HG02973 (cell line): ENCODE results near the gene DLST.

ENCODE experiments used
- ATAC-seq: cut with Tn5 transposase; IDR thresholded peaks from one replicate; pipeline ENCODE4 v1.9.1; 2021; ENCODE audit warnings: moderate library complexity; ENCODE audit not compliant: unreplicated experiment

The DLST gene

DNA sequence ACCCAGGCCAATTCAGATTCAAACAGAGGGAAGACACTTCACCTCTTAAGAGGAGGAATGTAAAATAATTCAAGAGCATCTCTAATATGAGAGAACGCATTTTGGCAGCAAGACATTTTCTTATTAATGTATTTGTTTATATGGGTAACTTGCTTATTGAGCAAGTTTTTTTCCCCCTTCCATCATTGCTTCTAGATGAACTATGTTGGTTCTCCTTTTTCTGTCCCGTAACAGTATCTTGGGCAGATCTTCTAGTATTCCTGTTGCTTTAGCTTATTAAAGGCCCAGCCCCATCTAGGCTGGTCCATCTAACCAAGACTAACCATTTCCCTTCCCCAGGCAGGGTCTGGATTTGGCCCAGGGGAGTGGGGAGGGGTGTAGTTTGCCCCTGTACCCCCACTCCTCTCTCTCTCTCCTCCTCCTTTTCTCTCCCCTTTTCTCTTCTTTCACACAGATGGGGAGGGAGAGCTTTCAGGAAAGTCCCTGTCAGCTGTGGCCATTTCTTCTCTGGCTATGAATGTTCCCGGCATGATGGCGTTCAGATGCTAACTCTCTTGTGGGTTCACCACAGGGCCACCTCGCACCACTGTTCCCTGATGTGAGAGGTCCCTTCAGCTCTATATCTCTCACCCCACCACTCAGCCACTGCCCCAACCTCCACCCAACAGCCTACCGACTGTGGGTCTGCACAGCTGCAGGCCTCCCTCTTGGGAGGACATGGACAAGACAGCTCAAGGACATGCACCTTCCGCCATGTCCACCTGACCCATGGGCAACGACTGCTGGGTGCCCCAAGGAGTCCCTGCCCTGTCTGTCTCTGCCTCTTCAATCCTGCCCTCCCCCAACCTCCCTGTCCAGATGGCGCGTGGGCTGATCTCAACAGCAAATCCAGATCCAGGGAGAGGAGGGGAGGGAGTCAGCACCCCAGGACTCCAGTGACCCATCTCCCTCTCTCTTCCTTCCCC is 57.1 kb downstream of the DLST start:
- ATAC-seq, result no peak

DNA sequence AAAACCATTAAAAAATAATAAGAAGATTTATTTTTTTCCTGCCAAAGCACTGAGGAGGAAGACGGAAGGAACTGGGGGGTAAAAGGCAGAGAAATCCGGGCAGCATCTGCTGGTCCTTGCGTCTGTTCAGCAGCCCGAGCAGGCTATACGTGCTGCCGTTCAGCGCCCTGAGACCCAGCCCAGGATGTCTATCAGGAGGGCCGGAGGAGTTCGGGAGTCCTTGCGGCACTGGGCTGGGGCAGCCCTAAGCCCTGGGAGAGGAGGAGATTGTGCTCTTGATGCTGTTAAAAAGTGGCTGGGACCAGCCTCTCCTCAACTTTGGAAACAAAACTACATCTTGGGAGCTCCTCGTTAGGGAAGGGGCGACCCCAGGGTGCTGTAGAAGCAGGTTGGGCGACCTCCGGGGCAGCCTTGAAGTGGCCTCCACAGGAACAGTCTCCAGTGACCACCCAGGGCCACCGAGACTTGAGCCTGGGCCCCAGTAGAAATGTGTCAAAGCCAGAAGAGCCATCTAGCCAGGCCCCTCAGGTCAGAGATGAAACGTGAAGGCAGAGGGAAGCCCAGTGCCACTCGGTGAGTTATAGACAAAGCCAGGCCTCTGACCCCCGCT is 59.3 kb downstream of the DLST start:
- ATAC-seq, result no peak

DNA sequence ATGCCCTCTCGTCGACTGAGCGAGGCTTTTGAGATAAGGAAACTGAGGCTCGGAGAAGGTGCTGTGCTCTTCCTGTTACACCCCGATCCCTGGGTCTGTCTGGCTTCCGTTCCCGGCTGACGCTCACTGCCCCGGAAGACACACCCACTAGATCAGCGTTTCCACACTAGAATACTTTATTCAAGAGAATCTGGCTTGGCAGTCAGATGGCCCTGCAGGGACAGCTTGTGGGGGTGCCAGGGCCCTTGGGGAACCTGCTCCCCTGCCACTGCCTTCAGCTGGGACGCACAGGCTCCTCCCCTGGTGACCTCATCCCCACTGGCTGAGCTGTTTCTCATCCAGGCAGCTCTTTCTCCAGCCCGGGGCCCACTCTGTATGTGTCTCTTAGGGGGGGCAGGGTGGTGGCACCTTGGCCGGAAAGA is 60.0 kb downstream of the DLST start:
- no peak for ATAC-seq

DNA sequence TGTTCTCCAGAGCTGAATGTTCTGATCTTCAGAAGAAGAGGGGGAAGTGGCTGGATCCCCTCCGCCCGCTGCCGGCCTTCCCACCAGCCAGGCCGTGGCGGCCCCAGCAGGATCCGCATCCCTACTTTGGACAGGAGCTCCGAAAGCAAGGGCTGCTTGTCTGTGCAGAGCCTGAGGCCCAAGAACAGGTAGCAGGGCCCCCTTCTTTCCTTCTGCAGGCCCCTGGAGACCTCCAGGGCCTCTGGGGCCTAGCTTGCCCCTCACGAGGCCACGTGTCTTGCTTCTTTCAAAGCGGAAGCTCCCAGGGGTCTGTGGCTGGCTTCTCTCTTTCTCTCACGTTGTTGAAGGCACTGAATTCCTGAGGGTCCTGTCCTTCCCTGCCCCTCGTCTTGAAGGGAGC is 60.5 kb downstream of the DLST start:
- ATAC-seq, result no peak

DNA sequence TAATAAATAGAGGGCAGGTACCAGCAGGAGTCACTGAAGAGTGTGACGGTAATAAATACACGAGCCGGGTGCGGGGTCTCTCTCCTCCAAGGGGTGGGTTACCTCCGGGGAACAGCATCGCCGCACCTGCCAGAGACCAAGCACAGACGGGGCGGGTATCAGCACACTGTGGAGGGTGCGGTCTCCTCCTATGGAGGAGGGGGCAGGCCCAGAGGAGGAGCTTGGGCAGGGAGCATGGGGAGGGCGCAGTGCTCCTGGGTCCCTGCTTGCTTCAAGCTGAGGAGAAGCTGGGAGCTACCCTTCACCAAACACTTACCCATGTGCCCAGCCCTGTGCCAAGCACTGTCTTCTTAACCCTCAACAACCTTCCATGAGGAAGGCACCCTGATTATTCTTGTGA is 60.9 kb downstream of the DLST start:
- ATAC-seq, result no peak

- no peak for ATAC-seq
These were observed 63.6 kb downstream of the DLST start for GRCh38 chr14:74945261-74945851.

DNA sequence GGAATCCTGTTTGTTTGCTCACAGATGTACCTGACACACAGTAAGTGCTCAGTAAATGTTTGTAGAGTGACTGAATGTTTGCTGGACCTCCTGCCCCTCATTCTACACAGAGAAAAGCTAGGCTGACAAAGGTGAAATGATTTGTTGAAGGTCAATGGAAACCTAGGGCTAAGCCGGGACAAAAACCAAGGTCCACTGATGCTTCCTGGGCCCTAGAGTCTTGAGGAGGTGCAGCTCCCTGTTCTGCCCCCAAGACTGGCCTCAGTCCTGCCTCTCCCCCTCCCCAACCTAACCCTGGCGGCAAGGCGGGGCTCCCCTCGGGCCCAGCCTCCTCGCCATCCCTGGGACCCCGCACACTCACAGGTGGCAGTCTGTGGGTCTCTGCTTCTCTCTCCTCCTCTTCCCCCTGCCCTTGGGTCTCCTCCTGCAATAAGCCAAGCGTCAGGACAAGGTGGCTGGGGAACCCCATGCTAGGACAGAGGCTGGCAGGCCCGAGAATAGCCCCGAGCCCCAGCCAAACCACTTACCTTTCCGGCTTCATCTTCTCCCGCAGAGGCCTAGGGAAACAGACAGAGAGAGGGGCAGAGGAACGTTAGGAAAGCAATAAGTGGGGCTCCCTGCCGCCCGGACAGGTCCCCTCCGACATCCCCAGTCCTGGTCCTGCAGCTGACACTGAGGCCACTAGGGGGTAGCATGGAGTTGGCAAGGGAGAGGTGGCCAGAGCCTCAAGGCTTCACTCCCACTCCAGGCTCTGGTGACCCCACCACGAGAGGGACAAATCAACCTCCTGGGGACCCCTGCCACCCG is 64.3 kb downstream of the DLST start:
- no peak for ATAC-seq

- no peak for ATAC-seq
These were observed 65.1 kb downstream of the DLST start for GRCh38 chr14:74946659-74947281.

DNA sequence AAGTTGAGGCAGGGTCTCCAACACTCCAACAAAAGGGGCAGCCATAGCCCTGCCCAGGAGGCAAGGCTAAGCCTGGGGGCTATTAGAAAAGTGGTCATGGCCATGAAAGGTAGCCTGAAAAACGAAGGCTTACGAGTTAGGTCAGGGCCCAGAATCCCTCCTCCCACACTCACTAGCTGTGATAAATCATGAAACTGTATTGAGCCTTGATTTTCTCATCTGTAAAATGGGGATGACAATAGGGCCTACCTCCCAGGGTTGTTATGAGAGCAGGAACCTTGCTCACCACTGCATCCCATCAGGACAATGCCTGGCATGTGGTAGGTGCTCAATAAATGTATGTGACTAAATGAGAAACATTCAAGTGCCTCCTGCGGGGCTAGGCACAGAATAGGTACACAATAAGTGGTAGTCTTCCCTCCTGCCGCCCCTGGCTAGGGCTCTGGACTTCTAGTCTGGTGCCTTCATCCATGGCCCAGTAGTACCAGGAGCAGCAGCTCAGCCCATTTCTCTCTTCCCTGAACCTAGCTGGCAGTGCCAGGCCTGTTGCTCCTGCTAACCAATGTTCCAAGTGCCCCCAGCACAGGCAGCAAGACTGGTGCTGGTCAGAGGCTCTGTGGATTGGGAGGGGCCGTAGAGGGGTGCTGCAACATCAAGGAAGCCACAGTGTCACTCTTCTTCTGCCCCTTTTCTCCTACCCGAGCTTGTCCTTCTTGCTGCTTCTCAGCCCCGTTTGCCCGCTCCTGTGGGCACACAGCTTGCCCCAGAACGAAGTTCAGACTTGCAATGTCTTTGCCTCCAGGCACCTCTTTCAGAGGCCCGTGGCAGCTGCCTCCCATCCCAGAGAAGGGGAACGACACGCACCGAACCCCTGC is 65.9 kb downstream of the DLST start:
- ATAC-seq, result no peak

- ATAC-seq, result no peak
These were observed 66.8 kb downstream of the DLST start for GRCh38 chr14:74948228-74949175.

DNA sequence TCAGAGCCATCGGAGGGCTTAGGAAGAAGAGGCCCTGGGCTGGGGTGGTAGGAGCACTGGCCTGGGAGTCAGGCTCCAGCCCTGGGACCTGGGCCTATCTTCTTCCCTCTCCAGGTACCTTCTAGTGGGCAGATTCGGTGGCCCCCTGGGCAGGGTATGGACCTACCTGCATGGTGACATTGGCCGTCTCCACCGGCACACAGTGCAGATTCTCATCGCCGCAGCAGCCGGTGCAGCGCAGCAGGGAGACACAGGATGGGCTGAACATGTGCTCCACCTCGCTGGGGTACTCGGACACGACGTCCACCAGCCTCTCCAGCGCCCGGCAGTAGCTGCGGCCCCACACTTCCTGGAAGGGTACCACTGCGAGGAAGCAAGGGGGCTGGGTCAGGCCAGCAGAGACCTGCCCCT is 67.5 kb downstream of the DLST start:
- ATAC-seq, result no peak

GRCh38 chr14:74949859-74950573 is 68.3 kb downstream of the DLST start:
- no peak for ATAC-seq

GRCh38 chr14:74950795-74951442 is 69.2 kb downstream of the DLST start:
- no peak for ATAC-seq

DNA sequence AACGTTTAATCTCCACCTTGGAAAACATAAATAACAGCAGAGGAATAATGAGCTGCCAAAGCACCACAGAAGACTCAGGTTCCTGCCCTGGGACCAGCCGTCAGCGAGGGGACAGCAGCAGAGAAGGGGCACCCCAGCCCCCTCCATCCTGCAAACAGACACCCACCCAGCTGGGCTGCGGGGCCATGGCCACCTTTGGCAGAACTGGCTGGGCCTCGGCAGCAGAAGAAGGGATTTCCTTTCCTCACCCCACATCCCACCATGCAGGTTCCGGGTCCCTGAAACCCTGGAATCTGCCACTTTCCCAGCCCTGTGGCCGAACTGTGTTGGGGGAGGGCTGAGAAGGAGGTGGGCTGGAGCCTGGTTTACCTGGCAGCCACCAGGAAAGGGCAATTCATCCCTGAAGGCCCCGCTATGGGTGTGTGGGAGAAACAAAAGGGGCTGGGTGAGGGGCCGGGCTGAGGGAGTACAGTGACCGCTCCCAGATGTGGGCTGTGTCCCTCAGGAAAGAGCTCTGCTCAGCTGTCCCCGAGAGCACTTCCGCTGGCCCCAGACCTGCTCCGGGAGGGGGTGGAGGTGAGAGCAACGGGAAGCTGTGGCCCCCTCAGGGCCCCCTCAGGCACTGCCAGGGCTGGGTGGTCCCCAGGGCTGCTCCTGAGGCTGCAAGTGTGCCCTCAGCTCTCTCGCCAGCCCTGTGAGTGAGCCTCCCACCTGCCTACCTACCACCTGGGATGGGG is 69.9 kb downstream of the DLST start:
- ATAC-seq, result no peak

DNA sequence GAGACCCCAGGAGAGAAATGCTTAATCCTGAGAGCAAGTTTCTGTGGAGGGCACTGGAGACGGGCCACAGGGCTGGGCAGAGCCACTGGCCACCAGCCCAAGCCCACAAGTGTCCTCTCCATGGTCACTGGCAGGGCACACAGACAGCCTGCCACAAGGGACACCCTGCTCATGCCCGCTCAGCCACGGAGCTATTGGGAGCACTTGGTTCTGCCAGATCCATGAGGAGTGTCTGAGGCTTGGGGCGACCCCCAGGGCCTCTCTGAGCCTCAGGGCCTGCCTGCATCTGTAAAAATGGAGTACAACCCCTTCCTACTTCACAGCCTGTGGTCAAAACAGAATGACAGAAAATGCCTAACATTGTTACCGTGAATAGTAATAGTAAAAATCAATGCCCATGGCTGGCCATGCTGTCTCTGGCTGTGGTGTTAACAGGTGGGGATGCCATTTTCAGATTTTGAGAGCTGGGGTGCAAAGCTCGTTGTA is 70.5 kb downstream of the DLST start:
- ATAC-seq, result no peak

DNA sequence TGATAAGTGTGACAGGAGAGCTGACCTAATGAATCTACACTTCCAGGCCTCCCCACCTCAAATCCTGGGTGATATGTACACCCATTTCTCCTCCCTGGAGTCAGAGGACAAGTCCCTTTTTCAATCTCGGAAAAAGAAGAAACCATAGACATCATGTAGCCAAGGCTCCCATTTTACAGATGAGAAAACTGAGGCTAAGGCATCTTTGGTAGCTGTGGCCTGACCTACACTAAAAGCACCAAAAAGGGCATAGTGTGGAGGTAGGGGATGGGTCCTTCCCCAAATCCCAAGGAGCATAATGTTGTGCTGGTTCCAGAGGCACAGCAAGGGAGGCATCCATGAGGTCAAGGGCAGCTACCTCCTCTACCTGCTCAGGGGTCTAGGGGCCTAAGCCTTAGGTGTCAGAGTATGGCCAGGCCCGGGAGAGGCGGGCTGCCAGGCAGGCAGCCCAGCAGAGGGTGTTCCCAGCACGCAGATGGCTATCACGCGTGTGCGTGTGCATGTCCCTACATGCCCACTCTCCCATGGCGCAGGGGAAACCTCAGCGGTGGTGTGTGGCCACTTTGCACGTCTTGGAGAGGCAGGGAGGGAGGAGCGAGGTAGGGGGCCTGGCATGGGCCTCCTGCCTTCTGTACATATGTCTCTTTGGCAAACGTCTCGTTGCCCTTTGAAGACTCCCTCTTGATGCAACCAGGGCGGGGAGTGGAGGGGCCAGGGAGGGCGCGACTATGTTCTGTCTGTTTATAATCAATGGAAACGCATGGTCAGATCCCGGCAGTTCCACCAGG is 71.2 kb downstream of the DLST start:
- no peak for ATAC-seq
